GM19372 (cell line): ENCODE measurements around the gene ARMC5.

ENCODE experiments used
- ATAC-seq: cut with Tn5 transposase; IDR thresholded peaks from one replicate; pipeline ENCODE4 v1.9.1; 2021; ENCODE audit warnings: mild to moderate bottlenecking, low read depth, moderate library complexity; ENCODE audit not compliant: unreplicated experiment

Gene ARMC5

DNA sequence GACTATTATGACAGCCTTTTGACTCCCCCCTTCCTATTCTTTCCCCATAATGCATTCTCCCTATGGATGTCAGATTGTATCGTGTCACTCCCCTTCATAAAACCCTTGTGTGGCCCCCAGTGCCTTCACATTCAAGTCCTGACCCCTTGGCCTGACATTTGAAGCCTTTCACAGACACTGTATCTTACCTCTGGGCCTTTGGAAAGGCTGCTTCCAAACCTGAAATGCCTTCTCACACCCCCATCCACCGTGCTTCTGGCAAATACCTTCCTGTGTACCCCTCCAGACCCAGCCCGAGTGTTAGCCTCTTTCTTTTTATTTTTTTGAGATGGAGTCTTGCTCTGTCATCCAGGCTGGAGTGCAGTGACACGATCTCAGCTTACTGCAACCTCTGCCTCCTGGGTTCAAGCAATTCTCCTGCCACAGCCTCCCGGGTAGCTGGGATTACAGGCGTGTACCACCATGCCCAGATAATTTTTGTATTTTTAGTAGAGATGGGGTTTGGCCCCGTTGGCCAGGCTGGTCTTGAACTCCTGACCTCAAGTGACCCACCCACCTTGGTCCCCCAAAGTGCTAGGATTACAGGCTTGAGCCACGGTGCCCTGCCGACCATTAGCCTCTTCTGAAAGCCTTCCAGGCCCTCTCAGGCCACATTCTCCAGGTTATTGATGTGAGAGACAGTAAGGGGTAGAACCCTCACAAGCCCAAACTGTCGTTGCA, 2.1 kb downstream of the ARMC5 start:
- no peak for ATAC-seq

DNA sequence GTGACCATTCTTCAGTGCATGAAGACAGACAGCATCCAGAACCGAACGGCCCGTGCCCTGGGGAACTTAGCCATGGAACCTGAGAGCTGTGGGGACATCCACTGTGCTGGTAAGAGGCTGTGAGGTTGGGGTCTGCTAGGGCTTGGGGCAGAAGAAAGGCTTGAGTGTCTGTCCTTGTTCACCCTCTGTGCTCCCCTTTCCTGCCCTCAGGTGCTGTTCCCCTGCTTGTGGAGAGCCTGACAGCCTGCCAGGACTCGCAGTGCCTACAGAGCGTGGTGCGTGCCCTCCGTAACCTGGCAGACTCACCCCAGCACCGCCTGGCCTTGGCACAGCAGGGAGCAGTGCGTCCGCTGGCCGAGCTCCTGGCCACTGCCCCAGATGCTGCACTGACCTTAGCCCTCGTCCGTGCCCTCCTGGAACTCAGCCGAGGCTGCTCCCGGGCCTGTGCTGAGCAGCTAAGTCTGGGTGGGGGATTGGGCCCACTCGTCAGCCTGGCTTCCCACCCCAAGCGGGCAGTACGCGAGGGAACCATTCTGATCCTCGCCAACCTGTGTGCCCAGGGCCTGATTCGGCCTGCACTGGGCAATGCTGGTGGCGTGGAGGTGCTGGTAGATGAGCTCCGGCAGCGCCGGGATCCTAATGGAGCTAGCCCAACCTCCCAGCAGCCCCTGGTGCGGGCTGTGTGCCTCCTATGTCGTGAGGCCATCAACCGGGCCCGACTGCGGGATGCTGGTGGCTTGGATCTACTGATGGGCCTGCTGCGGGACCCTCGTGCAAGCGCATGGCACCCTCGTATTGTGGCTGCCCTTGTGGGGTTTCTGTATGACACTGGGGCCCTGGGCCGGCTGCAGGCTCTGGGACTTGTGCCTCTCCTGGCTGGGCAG, 2.9 kb downstream of the ARMC5 start:
- no peak for ATAC-seq

DNA sequence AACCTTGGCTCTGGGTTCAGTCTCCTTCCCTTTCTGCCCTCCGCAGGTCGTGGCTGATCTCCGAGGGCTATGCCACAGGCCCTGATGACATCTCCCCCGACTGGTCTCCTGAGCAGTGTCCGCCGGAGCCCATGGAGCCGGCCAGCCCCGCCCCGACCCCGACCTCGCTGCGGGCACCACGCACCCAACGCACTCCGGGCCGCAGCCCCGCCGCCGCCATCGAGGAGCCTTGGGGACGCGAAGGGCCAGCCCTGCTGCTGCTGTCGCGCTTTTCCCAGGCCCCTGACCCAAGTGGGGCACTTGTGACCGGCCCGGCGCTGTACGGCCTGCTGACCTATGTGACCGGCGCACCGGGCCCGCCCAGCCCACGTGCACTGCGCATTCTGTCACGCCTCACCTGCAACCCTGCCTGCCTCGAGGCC, 5.1 kb downstream of the ARMC5 start:
- ATAC-seq, result no peak

DNA sequence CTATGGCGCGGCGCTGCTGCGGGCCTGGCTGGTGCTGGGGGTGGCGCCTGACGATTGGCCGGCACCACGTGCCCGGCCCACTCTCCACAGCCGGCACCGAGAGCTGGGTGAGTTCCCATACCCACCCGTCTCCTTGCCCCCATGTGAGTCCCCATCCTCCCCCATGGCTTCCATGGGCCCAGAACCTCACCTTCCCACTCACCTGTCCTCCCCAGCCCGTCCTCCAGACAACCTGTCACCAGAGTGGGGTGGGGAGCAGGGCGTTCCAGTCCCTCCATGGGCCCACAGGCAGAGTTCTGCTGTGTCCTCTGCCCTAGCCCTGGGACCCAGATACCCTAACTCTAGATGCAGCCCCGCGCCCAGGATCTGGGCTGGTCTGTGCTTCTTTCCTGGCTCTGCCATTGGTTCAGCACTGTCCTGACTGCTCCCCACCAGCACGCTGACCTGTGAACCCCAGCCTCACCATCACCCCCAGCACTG, 5.5 kb downstream of the ARMC5 start:
- no peak for ATAC-seq

DNA sequence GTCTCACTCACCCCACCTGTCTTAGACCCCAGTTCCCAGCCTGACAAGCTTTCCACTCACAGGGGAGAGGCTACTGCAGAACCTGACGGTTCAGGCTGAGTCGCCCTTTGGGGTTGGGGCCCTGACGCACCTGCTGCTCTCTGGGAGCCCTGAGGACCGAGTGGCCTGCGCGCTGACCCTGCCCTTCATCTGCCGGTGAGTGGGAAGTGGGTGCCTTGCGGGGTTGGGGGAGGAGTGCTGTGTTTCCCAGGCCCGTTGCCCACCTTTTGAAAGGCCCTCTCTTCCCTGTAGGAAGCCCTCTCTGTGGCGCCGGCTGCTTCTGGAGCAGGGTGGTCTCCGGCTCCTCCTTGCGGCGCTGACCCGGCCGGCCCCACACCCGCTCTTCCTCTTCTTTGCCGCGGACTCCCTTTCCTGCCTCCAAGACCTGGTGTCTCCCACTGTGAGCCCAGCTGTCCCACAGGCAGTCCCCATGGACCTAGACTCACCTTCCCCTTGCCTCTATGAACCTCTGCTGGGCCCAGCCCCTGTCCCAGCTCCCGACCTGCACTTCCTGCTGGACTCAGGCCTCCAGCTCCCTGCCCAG, 6.6 kb downstream of the ARMC5 start:
- no peak for ATAC-seq

DNA sequence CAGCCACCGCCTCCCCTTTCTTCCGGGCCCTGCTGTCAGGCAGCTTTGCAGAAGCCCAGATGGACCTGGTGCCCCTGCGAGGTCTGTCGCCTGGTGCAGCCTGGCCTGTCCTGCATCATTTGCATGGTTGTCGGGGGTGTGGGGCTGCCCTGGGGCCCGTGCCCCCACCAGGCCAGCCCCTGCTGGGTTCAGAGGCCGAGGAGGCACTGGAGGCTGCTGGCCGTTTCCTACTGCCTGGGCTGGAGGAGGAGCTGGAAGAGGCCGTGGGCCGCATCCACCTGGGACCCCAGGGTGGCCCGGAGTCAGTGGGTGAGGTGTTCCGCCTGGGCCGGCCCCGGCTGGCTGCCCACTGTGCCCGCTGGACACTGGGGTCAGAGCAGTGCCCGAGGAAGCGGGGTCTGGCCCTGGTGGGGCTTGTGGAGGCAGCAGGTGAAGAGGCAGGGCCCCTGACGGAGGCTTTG, 7.1 kb downstream of the ARMC5 start:
- ATAC-seq, result no peak

DNA sequence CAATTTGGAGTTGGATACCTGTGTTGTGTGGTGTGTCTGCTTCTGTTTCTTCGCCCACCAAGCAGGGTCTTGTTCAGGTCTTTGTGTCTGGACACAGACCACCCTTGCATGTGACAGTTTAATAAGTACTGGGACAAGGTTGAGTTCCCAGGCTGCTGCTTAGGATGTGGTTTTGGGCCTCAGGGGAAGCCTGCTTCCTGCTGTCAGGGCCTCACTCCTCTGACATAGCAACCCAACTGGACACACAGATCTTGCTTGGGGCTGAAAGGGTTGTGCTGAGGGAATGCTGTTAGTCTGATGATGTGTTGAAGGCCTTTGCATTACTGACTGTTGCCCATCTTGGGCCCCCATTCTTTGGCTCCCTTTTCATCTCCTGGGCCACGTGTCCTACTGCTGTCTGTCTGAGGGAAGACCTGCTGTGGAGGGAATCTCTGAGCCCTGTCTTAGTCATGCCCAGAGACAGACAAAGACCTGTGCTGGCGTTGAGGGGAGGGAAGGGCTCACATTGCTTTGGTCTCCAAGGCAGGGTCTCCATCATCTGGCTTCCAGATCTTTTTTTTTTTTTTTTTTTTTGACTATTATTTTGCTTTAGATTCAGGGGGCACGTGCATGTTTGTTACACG, 8.0 kb downstream of the ARMC5 start:
- no peak for ATAC-seq

DNA sequence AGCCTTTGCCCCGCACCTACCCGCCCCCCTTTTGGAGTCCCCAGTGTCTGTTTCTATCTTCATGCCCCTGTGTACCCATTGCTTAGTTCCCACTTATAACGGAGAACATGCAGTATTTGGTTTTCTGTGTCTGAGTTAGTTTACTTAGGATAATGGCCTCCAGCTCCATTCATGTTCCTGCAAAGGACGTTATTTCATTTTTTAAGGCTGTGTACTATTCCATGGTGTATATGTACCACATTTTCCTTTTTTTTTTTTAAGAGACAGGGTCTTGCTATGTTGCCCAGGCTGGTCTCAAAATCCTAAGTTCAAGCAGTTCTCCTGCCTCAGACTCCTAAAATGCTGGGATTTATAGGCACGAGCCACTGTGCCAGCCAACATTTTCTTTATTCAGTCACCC, 8.6 kb downstream of the ARMC5 start:
- ATAC-seq, result no peak

DNA sequence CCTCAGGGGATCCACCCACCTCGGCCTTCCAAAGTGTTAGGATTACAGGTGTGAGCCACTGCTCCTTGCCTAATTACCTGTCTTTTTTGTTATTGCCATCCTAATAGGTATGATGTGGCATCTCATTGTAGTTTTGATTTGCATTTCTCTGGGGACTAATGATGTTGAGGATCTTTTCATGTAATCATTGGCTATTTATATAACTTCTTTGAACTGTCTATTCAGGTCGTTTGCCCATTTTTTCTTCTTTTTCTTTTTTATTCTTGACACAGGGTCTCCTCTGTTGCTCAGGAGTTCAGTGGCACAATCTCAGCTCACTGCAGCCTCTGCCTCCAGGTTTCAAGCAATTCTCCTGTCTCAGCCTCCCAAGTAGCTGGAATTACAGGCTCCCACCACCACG, 11.3 kb downstream of the ARMC5 start:
- ATAC-seq, result no peak

DNA sequence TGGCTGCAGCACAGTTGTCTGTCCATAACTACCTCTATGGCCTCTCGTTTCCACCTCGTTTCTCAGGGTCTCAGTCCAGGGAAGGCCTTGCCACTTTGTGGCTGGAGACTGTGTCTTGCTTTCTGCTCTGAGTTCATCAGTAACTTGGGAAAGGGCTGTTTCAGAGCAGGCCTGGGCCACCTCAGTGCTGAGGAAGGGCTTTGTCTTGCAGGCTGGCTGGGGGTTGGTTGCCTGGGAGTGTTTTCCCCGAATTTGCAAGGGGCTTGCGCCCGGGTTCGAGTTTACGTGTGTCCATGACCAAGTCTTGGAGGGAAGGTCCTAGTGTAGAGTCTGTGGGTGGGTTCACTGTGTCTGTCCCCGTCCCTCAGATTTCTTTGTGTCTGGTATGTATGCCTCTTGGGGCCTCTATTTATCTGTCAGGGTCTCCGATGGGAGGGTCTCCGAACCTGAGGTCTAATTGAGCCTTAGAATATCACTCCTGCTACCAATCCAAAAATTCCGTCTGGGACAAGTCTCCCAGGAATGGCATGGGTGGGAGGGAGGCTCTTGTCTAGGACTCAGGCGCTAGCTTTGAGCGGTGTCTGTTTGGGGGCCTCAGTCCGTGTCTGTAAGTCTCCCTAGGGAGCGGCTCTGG, 12.1 kb downstream of the ARMC5 start:
- no peak for ATAC-seq

DNA sequence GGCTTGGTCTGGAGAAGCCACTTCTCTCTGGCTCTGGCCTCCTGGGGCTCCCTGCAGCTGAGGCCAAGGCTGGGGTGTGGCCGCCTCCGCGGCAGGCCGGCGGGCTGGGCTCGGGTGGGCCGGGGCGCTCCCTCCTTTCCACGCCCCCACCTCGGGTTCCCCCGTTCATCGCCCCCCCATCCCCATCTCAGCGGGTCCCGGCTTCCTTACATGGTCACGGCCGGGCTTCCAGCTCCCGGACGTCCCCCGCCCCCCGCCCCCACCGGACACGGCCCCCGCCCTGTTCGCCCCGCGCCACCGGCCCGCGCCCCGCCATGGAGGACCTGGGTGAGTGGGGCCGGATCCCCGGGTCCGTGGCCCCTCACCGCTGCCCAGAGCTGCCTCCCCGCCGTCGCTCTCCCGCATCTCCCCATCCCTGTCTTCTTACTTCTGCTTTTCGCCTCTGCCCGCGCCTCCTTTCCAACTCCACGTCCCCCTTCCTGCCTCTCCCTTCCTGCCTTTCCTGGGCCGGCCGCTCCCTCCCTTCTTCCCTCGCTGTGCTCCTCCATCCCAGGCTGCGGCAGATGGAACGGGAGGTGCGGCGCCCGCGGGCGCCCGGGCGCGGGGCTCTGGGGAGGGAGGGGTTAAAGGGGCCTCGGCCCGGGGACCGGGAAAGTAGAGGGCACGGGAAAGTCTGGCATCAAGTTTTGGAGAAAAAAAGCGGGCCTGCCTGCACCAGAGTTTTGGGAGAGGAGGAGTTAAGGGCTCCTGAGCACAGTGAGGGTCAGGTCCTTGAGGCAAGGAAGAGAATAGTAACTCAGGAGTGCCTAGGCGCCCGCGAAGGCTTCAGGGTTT, 12.8 kb downstream of the ARMC5 start, which contains the start of gene TGFB1I1:
TGFB1I1 (plus strand) TSS at position 278 of the 834 bp plus-strand sequence; CDS start at position 315, 37 bp downstream.
- ATAC-seq, result no peak

DNA sequence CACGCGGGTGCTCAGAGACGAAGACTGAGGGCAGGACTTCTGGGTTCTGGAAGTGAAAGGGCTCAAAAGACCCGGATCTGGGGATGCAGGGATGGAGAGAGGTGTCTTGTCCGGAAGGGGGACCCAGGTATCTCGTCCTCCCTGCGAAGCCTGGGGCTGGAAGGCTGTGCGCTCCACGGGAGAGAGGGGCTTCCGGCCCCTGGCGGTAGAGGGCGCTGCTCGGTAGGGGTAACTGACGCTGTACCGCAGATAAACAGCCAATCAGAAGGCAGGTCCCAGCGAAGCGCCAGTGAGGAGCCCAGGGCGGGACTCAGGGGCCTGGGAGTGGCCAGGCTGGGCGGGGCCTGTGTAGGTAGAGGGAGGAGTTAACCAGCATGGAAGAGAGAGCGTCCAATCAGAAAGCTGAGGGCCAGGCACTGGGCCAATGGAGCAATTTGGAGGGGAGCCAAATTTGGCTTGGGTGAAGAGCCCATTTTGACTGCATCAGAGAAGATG, 13.5 kb downstream of the ARMC5 start:
- no peak for ATAC-seq

DNA sequence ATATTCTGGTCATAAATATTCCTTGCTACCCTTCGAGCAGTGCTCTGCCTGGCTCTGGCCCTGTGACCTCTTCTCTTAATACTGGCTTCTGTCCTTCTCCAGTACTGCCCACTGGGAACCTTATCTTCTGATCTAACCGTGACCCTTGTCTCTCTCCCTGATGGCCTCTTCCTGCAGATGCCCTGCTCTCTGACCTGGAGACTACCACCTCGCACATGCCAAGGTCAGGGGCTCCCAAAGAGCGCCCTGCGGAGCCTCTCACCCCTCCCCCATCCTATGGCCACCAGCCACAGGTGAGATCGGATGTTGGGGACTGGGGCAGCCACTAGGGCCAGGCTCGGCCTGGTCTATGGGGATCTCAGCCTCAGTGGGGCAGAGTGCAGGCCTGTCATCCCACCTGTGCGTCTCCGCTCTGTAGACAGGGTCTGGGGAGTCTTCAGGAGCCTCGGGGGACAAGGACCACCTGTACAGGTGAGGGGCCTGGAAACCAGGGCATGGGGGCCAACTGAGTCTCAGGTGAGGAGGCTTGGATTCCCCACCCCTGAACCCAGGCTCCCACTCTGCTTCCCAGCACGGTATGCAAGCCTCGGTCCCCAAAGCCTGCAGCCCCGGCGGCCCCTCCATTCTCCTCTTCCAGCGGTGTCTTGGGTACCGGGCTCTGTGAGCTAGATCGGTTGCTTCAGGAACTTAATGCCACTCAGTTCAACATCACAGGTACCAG, 14.1 kb downstream of the ARMC5 start:
- no peak for ATAC-seq

DNA sequence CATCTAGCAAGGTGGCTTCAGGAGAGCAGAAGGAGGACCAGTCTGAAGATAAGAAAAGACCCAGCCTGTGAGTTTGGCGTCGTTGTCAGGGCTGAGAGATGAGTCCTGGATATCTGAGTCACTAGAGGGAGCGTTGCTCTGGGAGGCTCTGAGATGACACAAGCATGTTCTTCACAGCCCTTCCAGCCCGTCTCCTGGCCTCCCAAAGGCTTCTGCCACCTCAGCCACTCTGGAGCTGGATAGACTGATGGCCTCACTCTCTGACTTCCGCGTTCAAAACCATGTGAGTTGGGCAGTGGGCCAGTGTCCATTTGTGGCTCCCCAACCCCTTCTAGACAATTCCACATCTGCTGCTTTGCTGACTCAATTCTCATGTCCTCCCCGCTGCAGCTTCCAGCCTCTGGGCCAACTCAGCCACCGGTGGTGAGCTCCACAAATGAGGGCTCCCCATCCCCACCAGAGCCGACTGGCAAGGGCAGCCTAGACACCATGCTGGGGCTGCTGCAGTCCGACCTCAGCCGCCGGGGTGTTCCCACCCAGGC, 14.9 kb downstream of the ARMC5 start:
- no peak for ATAC-seq

DNA sequence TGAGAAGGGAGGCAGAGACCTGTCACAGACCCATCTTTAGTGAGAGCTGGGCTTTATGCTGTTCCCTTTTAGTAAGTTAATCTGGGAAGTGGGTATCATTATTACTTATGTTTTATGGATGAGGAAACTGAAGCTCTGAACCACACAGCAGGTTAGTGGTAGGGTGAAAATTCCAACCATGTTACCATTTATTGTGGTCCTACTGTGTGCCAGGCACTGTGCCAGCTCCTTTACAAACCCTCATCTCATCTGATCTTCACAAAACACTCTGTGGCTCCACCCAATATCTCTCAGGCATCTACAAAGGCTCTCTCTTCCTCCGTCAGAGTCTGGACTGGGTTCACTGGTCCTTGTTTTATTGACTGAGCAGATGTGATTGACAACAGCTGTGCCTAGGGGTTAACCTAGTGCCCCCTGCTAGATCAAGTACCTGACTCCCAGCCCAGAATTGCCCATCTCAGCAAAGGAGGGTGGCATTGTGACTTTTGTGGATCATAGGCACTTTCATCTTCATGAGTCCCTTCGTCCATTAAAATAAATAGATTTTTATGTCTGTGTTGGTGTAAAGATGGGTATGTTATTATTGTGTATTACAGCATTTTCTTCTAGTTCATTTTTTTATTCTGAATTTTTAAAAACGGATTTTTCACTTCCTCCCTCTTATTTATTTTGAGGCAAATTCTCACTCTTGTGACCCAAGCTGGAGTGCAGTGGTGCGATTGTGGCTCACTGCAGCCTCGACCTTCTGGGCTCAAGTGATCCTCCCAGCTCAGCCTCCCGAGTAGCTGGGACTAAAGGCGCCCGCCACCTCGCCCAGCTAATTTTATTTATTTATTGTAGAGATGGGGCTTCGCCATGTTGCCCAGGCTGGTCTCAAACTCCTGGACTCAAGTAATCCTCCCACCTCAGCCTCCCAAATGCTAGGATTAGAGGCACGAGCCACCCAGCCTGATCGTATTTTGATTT, 15.8 kb downstream of the ARMC5 start:
- no peak for ATAC-seq

DNA sequence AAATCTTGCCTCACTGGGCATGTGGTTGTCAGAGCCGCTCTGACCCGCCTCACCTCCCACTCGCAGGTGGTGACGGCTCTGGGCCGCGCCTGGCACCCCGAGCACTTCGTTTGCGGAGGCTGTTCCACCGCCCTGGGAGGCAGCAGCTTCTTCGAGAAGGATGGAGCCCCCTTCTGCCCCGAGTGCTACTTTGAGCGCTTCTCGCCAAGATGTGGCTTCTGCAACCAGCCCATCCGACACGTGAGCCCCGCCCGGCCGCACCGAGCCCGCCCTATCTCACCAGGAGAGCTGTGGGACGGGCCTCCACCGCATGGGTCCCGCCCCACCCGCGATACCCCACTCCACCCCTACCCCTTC, 16.6 kb downstream of the ARMC5 start:
- ATAC-seq, result no peak
